ENCODE results near the gene HNRNPLL. TPM values are rescaled to one million over a fixed set of nuclear protein-coding genes. Genes with fewer than 3 reads are reported as not detected.

Gene HNRNPLL
- polyA plus RNA-seq, 1 experiment: 78.5 TPM

- no peaks in the 10 kb centered on the region for H3K27me3 ChIP-seq (ENCODE audit: control insufficient read depth, insufficient read depth, low read length)
- no peak for DNase-seq (ENCODE audit: low read depth, low spot score)
- no peaks in the 10 kb centered on the region; the same call in 1 of the 2 replicates for H3K9me3 ChIP-seq (ENCODE audit: control insufficient read depth, insufficient read depth, low read length)
- H3K4me3 ChIP-seq (ENCODE audit: low read depth, low read length): no peak overlapping the region
- ChIA-PET CTCF (interaction anchor here (0.9 to 1.3 kb wide), 3 partner anchors 50 to 216 kb away, joined by 3 to 4 read pairs (median 4); no protein-coding TSS in a partner anchor), POLR2A (interaction anchor here (2.6 kb wide), 1 partner anchor 219 kb away, joined by 10 read pairs; the partner anchor contains the start of gene SRSF7)
- H3K27ac ChIP-seq (ENCODE audit: low read depth, low read length): no peak overlapping the region
- TF ChIP-seq CTCF (IDR thresholded peaks at IDR 0.05; ENCODE audit: low read depth, low read length): no peak
Measured at GRCh38 chr2:38532366-38532765, 70.4 kb downstream of the HNRNPLL start.

- POLR2A ChIA-PET: no interaction called here
- CTCF ChIA-PET: interaction anchor here (1.0 kb wide), 1 partner anchor 214 kb away, joined by 3 read pairs; no protein-coding TSS in a partner anchor
- no peak overlapping the region for H3K4me3 ChIP-seq (ENCODE audit: low read depth, low read length)
- no peak for DNase-seq (ENCODE audit: low read depth, low spot score)
- peaks cover 9% of the 10 kb centered on the region for H3K27me3 ChIP-seq (ENCODE audit: control insufficient read depth, insufficient read depth, low read length)
- H3K9me3 ChIP-seq (ENCODE audit: control insufficient read depth, insufficient read depth, low read length): no peaks in the 10 kb centered on the region; the same call in 1 of the 2 replicates
- H3K27ac ChIP-seq (ENCODE audit: low read depth, low read length): no peak overlapping the region
- TF ChIP-seq CTCF (IDR thresholded peaks at IDR 0.05; ENCODE audit: low read depth, low read length): no peak
Measured at GRCh38 chr2:38529208-38529607, 73.5 kb downstream of the HNRNPLL start.

GRCh38 chr2:38528534-38528933 lies 74.2 kb downstream of the HNRNPLL start:
- POLR2A ChIA-PET: interaction anchor here (0.8 to 1.7 kb wide), 2 partner anchors 13 to 223 kb away, joined by 3 to 9 read pairs; partner anchors contain the start of gene SRSF7
- TF ChIP-seq CTCF (IDR thresholded peaks at IDR 0.05; ENCODE audit: low read depth, low read length): no peak

GRCh38 chr2:38528008-38528442 lies 74.7 kb downstream of the HNRNPLL start:
- Histone ChIP-seq H3K27me3 (ENCODE audit: control insufficient read depth, insufficient read depth, low read length) (peaks cover 18% of the 10 kb centered on the region), H3K27ac (ENCODE audit: low read depth, low read length) (no peak overlapping the region), H3K9me3 (ENCODE audit: control insufficient read depth, insufficient read depth, low read length) (no peaks in the 10 kb centered on the region; the same call in 1 of the 2 replicates), H3K4me3 (ENCODE audit: low read depth, low read length) (peak overlapping the region; percentile 57)
- DNase-seq (ENCODE audit: low read depth, low spot score): no peak
- ChIA-PET CTCF (interaction anchor here (0.7 to 1.3 kb wide), 5 partner anchors 8 to 571 kb away, joined by 3 to 4 read pairs (median 3); no protein-coding TSS in a partner anchor), POLR2A (interaction anchor here (0.8 to 1.7 kb wide), 2 partner anchors 12 to 223 kb away, joined by 3 to 9 read pairs; partner anchors contain the start of gene SRSF7)
- no peak for TF ChIP-seq CTCF (IDR thresholded peaks at IDR 0.05; ENCODE audit: low read depth, low read length)

More at GRCh38 chr2:38528534-38528933, 74.2 kb downstream of the HNRNPLL start:
- Histone ChIP-seq H3K27ac (ENCODE audit: low read depth, low read length) (no peak overlapping the region), H3K4me3 (ENCODE audit: low read depth, low read length) (peak overlapping the region; percentile 57), H3K9me3 (ENCODE audit: control insufficient read depth, insufficient read depth, low read length) (no peaks in the 10 kb centered on the region; the same call in 1 of the 2 replicates), H3K27me3 (ENCODE audit: control insufficient read depth, insufficient read depth, low read length) (peaks cover 13% of the 10 kb centered on the region)
- no peak for DNase-seq (ENCODE audit: low read depth, low spot score)
- CTCF ChIA-PET: interaction anchor here (1.0 to 1.3 kb wide), 2 partner anchors 21 to 213 kb away, joined by 3 read pairs; no protein-coding TSS in a partner anchor

All from AG04450 (cell line).